ENCODE results near the gene RAPGEF5.

RAPGEF5 gene

GRCh38 chr7:22255834-22256233, 101.1 kb downstream of the RAPGEF5 start:
- no peak for DNase-seq

DNA sequence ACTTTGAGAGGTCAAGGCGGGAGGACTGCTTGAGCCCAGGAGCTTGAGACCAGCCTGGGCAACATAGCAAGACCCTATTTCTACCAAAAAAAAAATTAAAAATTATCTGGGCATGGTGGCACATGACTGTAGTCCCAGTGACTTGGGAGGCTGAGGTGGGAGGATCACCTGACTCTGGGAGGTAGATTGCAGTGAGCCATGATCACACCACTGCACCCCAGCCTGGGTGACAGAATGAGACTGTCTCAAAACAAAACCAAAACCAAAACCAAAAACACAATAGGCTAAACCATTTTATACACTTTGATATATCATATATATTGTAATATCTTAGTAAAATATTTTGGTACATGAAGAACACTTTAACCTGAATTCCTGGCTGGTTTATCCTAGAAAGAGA, 101.6 kb downstream of the RAPGEF5 start:
- no peak for DNase-seq

DNA sequence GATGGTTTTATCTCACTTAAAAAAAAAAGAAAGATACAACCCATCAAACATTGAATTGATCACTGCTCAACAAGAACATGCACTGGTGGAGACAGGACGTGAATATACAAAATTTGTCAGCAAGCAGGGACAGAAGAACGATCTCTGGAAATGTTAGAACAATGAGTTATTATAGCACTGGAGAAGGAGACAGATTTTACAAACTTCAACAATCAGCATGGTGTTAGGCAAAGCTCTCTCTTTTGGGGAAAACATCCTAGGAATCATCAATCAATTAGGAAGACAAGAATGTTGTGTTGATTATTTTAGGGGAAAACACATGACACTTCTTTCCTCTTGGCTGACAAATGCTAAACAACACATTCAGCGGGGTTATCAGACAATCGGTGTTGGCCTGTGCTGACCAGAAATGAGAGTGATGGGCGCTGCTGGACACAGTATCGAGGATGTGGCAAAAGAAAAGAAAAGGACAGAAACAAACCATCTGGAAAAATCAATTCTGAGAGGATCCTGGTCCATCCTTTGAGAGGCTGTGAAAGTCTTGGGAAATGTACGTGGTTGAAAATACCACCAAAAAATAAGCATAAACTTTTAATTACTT, 103.9 kb downstream of the RAPGEF5 start:
- DNase-seq: no peak

- peak; percentile 43 for DNase-seq
Measured at GRCh38 chr7:22252016-22252415, 104.9 kb downstream of the RAPGEF5 start.

DNA sequence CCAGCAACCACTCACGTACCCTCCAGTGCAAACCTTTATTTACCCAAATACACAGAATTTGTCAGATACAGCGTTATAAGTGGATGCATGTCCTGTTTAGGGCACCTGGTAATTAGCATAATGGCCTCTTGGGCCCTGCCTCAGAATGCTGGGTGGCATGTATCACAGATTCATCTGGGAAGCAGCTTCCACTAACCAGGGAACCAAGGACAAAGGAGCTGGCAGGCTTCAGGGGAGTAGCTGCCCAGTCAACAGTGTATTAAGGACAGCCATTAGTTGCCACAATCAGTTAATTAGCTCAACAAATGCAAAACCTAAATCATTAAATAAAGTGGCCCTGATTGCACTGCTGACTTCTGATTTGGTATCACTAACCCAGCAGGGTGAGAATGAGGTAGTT, 105.7 kb downstream of the RAPGEF5 start:
- DNase-seq: peak; percentile 55

GRCh38 chr7:22250390-22250789, 106.6 kb downstream of the RAPGEF5 start:
- no peak for DNase-seq

GRCh38 chr7:22248111-22248809, 108.7 kb downstream of the RAPGEF5 start:
- DNase-seq: no peak

DNA sequence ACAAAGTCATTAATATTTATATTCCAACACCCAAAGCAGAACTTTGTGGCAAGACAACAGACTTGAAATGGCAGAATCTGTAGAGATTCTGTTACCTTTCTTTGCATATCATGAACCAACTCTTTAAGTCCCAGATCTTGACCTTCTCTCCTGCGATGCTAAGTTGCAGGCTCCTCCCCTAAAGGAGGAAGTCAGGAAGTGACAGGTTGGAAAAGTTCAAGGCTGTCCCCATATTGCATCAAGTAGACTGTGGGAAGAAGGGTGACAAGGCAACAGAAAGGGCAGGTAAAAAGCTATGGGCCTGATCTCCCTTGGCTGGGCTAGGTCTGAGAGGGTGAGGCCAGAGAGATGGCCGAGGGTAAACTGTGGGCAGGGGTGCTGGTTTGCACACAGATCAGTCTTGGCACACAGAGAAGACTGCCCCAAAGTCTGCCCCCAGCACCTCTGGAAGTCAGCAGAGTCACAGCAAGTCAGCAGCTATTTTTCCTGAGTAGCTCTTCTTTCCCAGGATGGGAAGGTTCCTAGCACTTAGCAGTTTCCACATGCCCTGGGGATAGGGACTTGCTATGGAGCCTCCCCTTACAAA, 115.1 kb downstream of the RAPGEF5 start:
- DNase-seq: no peak

- DNase-seq: no peak
Measured at GRCh38 chr7:22240904-22241571, 115.9 kb downstream of the RAPGEF5 start.

- no peak for DNase-seq
Measured at GRCh38 chr7:22238354-22239311, 118.3 kb downstream of the RAPGEF5 start.

- no peak for DNase-seq
Measured at GRCh38 chr7:22235134-22235533, 121.8 kb downstream of the RAPGEF5 start.

- DNase-seq: no peak
Measured at GRCh38 chr7:22234227-22234626, 122.7 kb downstream of the RAPGEF5 start.

DNA sequence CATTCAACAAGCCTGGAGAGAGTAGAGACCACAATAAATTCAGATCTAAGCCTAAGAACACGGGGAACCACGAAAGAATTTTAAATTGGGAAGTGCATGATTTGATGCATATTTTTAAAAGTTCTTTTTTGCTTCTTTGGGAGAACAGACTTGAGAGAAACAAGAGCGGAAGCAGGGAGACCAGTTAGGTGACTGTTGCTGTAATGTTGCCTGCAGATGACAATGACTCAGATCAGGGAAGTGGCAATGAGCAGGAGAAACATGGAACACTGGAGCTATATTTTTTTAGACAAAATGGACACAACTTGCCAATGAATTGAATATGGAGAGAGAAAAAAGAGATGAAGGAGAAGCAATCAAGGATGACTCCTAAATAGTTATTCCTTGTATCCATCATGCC, 125.1 kb downstream of the RAPGEF5 start:
- no peak for DNase-seq

- DNase-seq: no peak
Measured at GRCh38 chr7:22231141-22231540, 125.8 kb downstream of the RAPGEF5 start.

GRCh38 chr7:22230238-22230637, 126.7 kb downstream of the RAPGEF5 start:
- DNase-seq: no peak

DNA sequence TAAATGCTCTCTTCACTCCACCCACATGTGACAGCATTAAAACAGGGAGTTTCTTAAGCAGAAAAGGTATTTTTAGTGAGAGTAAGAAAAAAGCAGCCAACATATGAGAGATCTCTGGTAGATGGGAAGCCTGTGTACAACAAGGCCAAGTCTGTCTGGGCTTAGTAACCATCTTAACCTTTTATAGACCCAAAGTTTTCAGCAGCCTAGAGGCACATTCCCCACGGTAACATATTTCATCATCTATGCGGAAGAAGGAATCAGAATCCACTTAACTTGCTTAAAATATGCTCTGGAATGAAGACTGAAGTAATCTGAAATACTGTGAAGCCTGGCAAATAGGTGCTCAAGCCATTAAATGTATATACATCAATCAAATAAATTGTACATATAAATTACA, 127.8 kb downstream of the RAPGEF5 start:
- DNase-seq: no peak

DNA sequence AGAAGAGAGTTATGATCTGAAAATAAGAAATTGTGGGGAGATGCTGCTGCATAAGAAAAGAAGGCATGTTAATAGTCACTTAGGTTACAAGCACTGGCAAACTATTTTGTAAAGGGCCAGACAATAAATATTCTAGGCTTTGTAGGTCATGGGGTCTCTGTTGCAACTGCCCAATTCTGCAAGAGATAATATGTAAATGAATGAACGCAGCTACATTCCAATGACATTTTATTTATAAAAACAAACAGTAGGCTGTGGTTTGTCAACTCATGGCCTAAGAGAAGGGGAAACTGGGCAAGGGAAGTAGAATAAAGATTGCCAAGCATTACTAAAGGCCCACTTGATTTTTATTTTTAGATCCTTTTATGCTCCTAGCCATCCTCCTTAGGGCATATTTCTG, 133.1 kb downstream of the RAPGEF5 start:
- DNase-seq: no peak

GRCh38 chr7:22220941-22221340, 136.0 kb downstream of the RAPGEF5 start:
- DNase-seq: no peak

GRCh38 chr7:22219739-22220493, 137.0 kb downstream of the RAPGEF5 start:
- DNase-seq: no peak

- DNase-seq: no peak
Measured at GRCh38 chr7:22219036-22219435, 137.9 kb downstream of the RAPGEF5 start.

DNA sequence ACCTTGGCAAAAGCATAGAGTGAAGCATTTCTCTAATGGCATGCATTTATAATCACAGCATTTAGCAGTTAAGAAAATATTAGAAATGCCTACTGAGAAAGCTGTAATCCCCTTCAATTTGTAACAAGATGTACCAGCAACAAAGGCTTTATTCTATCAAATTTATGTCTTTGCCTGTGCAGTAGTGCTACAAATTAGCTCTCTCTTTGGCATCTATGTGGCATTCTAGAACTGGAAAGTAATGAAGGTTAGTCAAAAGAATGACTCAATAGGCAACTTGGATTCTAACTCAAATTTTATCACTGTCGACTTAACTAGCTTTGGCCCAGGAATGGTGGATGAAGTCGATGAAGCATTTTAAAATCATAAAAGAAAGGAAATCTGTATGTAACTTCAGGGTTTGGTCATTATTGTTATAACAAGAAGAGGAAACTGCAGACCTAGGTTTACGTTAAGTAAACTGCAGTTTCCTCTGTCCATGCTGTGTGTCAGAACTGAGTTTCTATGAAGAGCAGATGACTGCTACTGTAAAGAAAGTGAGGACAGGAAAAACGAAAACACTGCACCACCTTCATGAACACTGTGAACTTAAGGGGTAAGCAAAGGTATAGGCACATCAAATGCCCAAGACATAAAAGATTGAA, 140.0 kb downstream of the RAPGEF5 start:
- DNase-seq: no peak

Data from NCI-H1092 treated with DMSO at 0.1 percent for 48 hours (cell line).